HFFc6 (cell line): ENCODE results near the gene CMTR1. TPM values are rescaled to one million over a fixed set of nuclear protein-coding genes. Genes with fewer than 3 reads are reported as not detected.
A peak's percentile ranks its signal among the peaks of the same experiment; 100 is the strongest.

Source experiments
- DNase-seq: peaks from one replicate; pipeline ENCODE4 v3.0.0-alpha.2; 2018
- H3K27ac Mint-ChIP-seq: 2 replicates; pipeline ENCODE4 v1.8.0; 2020; ENCODE audit warnings: mild to moderate bottlenecking, mixed read lengths
- H3K27me3 Mint-ChIP-seq: 2 replicates; pipeline ENCODE4 v1.8.0; 2021; ENCODE audit warnings: mild to moderate bottlenecking, moderate library complexity, mixed read lengths; ENCODE audit not compliant: insufficient read depth
- H3K36me3 Mint-ChIP-seq: 2 replicates; pipeline ENCODE4 v1.8.0; 2021; ENCODE audit warnings: low read depth, mixed read lengths
- H3K4me1 Mint-ChIP-seq: 2 replicates; pipeline ENCODE4 v1.8.0; 2020; ENCODE audit warnings: low read depth, mixed read lengths
- H3K4me3 Mint-ChIP-seq: 2 replicates; pipeline ENCODE4 v1.8.0; 2020; ENCODE audit warnings: mild to moderate bottlenecking, moderate library complexity, mixed read lengths
- H3K9me3 Mint-ChIP-seq: 2 replicates; pipeline ENCODE4 v1.8.0; 2020; ENCODE audit warnings: mild to moderate bottlenecking, mixed read lengths
- CTCF ChIP-seq: fragments of 200-600 bp; sonication (generic); IDR thresholded peaks from 2 replicates; pipeline ENCODE4 v1.5.0; 2021; ENCODE audit warnings: antibody characterized with exemption, mild to moderate bottlenecking
- total RNA-seq, 6 experiments: library from RNA; stranded (reverse); fragmentation: NEBNext Ultra II Directional; extraction: Animal tissue kit (Norgen Biotek cat#: 25700); gene quantifications; 2 replicates in 1 of 6; 3 replicates in 5 of 6; pipeline ENCODE4 v1.2.3, GENCODE V29; 2021

Gene CMTR1
- total RNA-seq, 6 experiments from 2014 or later: 36.1 to 42.2 (median 37.6) TPM

GRCh38 chr6:37488476-37488875 is 55.5 kb downstream of the CMTR1 start:
- Mint-ChIP-seq H3K4me3 (no peak overlapping the region), H3K9me3 (no peaks in the 10 kb centered on the region), H3K27ac (no peak overlapping the region), H3K36me3 (no peaks in the 10 kb centered on the region), H3K4me1 (peaks cover 15% of the 10 kb centered on the region), H3K27me3 (peaks cover 2% of the 10 kb centered on the region)
- TF ChIP-seq CTCF: no peak
- no peak for DNase-seq

- Mint-ChIP-seq H3K4me1 (peaks cover 15% of the 10 kb centered on the region), H3K27me3 (peaks cover 2% of the 10 kb centered on the region), H3K36me3 (no peaks in the 10 kb centered on the region), H3K9me3 (no peaks in the 10 kb centered on the region), H3K4me3 (no peak overlapping the region), H3K27ac (no peak overlapping the region; the same call in 1 of the 2 replicates)
- no peak for DNase-seq
- peak; percentile 70 for TF ChIP-seq CTCF
Measured at GRCh38 chr6:37489697-37490336, 56.8 kb downstream of the CMTR1 start.

GRCh38 chr6:37490536-37491170 is 57.6 kb downstream of the CMTR1 start:
- Mint-ChIP-seq H3K27ac (no peak overlapping the region), H3K9me3 (no peaks in the 10 kb centered on the region), H3K36me3 (no peaks in the 10 kb centered on the region), H3K4me3 (no peak overlapping the region), H3K4me1 (peaks cover 15% of the 10 kb centered on the region), H3K27me3 (peaks cover 2% of the 10 kb centered on the region)
- DNase-seq: no peak
- no peak for TF ChIP-seq CTCF

- Mint-ChIP-seq H3K27me3 (peaks cover 2% of the 10 kb centered on the region), H3K4me1 (peaks cover 15% of the 10 kb centered on the region), H3K9me3 (no peaks in the 10 kb centered on the region), H3K4me3 (no peak overlapping the region), H3K36me3 (no peaks in the 10 kb centered on the region), H3K27ac (no peak overlapping the region)
- TF ChIP-seq CTCF: no peak
- DNase-seq: no peak
Measured at GRCh38 chr6:37491171-37491829, 58.3 kb downstream of the CMTR1 start.

- H3K9me3 Mint-ChIP-seq: no peaks in the 10 kb centered on the region
- DNase-seq: no peak
- TF ChIP-seq CTCF: no peak
- peaks cover 2% of the 10 kb centered on the region; the same call in 1 of the 2 replicates for H3K27me3 Mint-ChIP-seq
- peaks cover 15% of the 10 kb centered on the region for H3K4me1 Mint-ChIP-seq
- H3K4me3 Mint-ChIP-seq: no peak overlapping the region
- no peak overlapping the region for H3K27ac Mint-ChIP-seq
- H3K36me3 Mint-ChIP-seq: no peaks in the 10 kb centered on the region
Measured at GRCh38 chr6:37491830-37492208, 58.8 kb downstream of the CMTR1 start.
